K562 (cell line): ENCODE measurements around the gene DNAH17. TPM values are rescaled to one million over a fixed set of nuclear protein-coding genes. Genes with fewer than 3 reads are reported as not detected.

ENCODE experiments used
- ATAC-seq: fragments of 200-7000 bp; cut with Tn5 transposase; 3 replicates; pipeline ENCODE4 v1.9.1; 2020; ENCODE audit warnings: moderate library complexity
- BruUV-seq: library from RNA; stranded (reverse); fragments of 400-500 nt; replicated peaks from 2 replicates; lab custom pipeline; 2021; lab: Mats Ljungman, UMichigan
- CTCF ChIA-PET: fragments of 300-600 bp; formaldehyde crosslinking; extraction: SDS; loops from one replicate; lab custom pipeline; 2021; ENCODE audit warnings: low intra/inter-chr PET ratio; lab: Yijun Ruan, JAX
- POLR2A ChIA-PET: fragments of 300-600, 350-650 bp; sonication (Branson Sonifier 250); formaldehyde crosslinking; extraction: SDS; loops from one replicate; lab custom pipeline; 2021; ENCODE audit warnings: antibody characterized with exemption, inconsistent platforms; lab: Yijun Ruan, JAX
- DNase-seq, 4 experiments: peaks; one replicate each; pipeline versions ENCODE4 v3.0.0 to v3.0.0-alpha.2; 2011 to 2018; ENCODE audit warnings: low spot score in 3 of 4, mixed read lengths in 3 of 4; ENCODE audit errors: extremely low read depth in 1 of 4
- FAIRE-seq: peaks from 2 replicates; lab custom pipeline; 2011; peaks lifted over from hg19 to GRCh38; lab: Jason Lieb, UNC
- H2AFZ ChIP-seq: 2 replicates; pipeline ENCODE4 v1.6.0; 2011; ENCODE audit warnings: low read depth, low read length, control low read depth, inconsistent platforms
- H3K27ac ChIP-seq: fragments of 200-600 bp; 3 replicates; pipeline ENCODE4 v1.8.0; 2011; ENCODE audit warnings: low read depth, mild to moderate bottlenecking, control low read depth, inconsistent platforms, low read length, moderate library complexity, mixed read lengths; ENCODE audit errors: extremely low read depth
- H3K27me3 ChIP-seq, 2 experiments: fragments of 300-600 bp in 1 of 2; 2 replicates in 1 of 2; 3 replicates in 1 of 2; pipeline versions ENCODE4 v1.6.0 to v1.8.0; 2011; ENCODE audit warnings: inconsistent platforms in 2 of 2, low read length in 2 of 2, mild to moderate bottlenecking in 1 of 2, mixed read lengths in 1 of 2, moderate library complexity in 1 of 2; ENCODE audit not compliant: control insufficient read depth in 2 of 2, insufficient read depth in 2 of 2
- H3K36me3 ChIP-seq: fragments of 300-600 bp; 3 replicates; pipeline ENCODE4 v1.8.0; 2011; ENCODE audit warnings: mild to moderate bottlenecking, low read length, inconsistent platforms; ENCODE audit not compliant: control insufficient read depth, insufficient read depth
- H3K4me1 ChIP-seq, 2 experiments: fragments of 200-600 bp in 1 of 2; replicated peaks in 1 of 2; 2 replicates in 1 of 2; 3 replicates in 1 of 2; pipeline versions ENCODE4 v1.5.1 to v1.8.0; 2011; ENCODE audit warnings: inconsistent platforms in 2 of 2, low read length in 2 of 2, mild to moderate bottlenecking in 1 of 2, mixed read lengths in 1 of 2, moderate library complexity in 1 of 2; ENCODE audit not compliant: control insufficient read depth in 2 of 2, insufficient read depth in 2 of 2
- H3K4me2 ChIP-seq: 2 replicates; pipeline ENCODE4 v1.6.1; 2011; ENCODE audit warnings: low read length, control low read depth, inconsistent platforms, mixed read lengths; ENCODE audit not compliant: insufficient read depth
- H3K4me3 ChIP-seq: fragments of 200-600 bp; sonication (generic), shearing (Covaris generic); 2 replicates; pipeline ENCODE4 v1.5.1; 2016; ENCODE audit warnings: control low read depth, inconsistent platforms
- H3K79me2 ChIP-seq: fragments of 200-600 bp; 3 replicates; pipeline ENCODE4 v1.8.0; 2011; ENCODE audit warnings: low read length, inconsistent platforms; ENCODE audit not compliant: control insufficient read depth, insufficient read depth
- H3K9ac ChIP-seq, 2 experiments: 2 replicates each; pipeline versions ENCODE4 v1.6.0 to v1.6.1; 2011; ENCODE audit warnings: low read depth in 2 of 2, low read length in 2 of 2, control low read depth in 1 of 2, inconsistent platforms in 1 of 2, mild to moderate bottlenecking in 1 of 2, mixed read lengths in 1 of 2; ENCODE audit not compliant: insufficient read depth in 1 of 2
- H3K9me1 ChIP-seq: one replicate; pipeline ENCODE4 v1.6.0; 2011; ENCODE audit warnings: inconsistent platforms, mild to moderate bottlenecking, low read length, moderate library complexity; ENCODE audit not compliant: control insufficient read depth, insufficient read depth
- H3K9me3 ChIP-seq: replicated peaks from 2 replicates; pipeline ENCODE4 v1.5.1; 2011; ENCODE audit warnings: low read depth, low read length, inconsistent platforms; ENCODE audit not compliant: control insufficient read depth, insufficient read depth
- H4K20me1 ChIP-seq: replicated peaks from 2 replicates; pipeline ENCODE4 v1.6.1; 2011; ENCODE audit warnings: low read length, inconsistent platforms, mixed read lengths; ENCODE audit not compliant: control insufficient read depth, insufficient read depth
- ZNF609 ChIP-seq: sonication (generic); formaldehyde crosslinking; IDR thresholded peaks from 2 replicates; pipeline ENCODE4 v1.8.1; 2023; ENCODE audit warnings: missing genetic modification reagents, mild to moderate bottlenecking, borderline replicate concordance
- WGBS: fragments of 100-300 bp; shearing (Covaris generic); methylation state at CpG from one replicate; pipeline ENCODE4 v1.1.6; 2016; ENCODE audit warnings: low coverage, mixed read lengths; ENCODE audit not compliant: insufficient coverage; ENCODE audit errors: missing lambda C conversion rate; 5-methylcytosine and 5-hydroxymethylcytosine counted together
- in situ Hi-C: fragments of 300-500 bp; cut with MboI; formaldehyde crosslinking; loops from 4 replicates; pipeline ENCODE4 v1.15.0; 2018; ENCODE audit warnings: inconsistent platforms, mixed read lengths
- intact Hi-C: fragments of 100-400 bp; cut with micrococcal nuclease; formaldehyde crosslinking; loops from 2 replicates; pipeline ENCODE4 v1.14.2; 2022
- polyA plus RNA-seq, 8 experiments: library from polyadenylated mRNA; depleted of rRNA in 4 of 8; stranded (reverse) in 5 of 8; unstranded in 3 of 8; fragments of >200 nt; fragmentation: Nextera tagmentation in 2 of 8; fragmentation: Illumina TruSeq in 1 of 8; extraction: Ambion mirVana in 2 of 8; extraction: Trizol in 1 of 8; gene quantifications; 2 replicates each; pipeline versions ENCODE4 v1.2.1 to v1.2.3, GENCODE V29; 2011 to 2014; ENCODE audit warnings: inconsistent platforms in 1 of 8, missing spikeins in 1 of 8
- total RNA-seq, 7 experiments: library from RNA; depleted of rRNA in 6 of 7; stranded (reverse); fragments of >200 nt in 6 of 7; fragmentation: Illumina TruSeq in 2 of 7; extraction: Trizol in 2 of 7; gene quantifications; 2 replicates each; pipeline versions ENCODE4 v1.2.1 to v1.2.3, GENCODE V29; 2011 to 2021; ENCODE audit warnings: low replicate concordance in 1 of 7
- TF ChIP-seq, protein P1 (sequence below): sonication (generic); formaldehyde crosslinking; IDR thresholded peaks from 2 replicates; pipeline ENCODE4 v1.9.0; 2022; ENCODE audit warnings: mild to moderate bottlenecking, missing genetic modification reagents

Gene DNAH17
- total and polyA plus RNA-seq, 9 of the 15 experiments (the other 6 are each of a cell fraction or from before 2014, with no cell fraction given) = under 0.01 to 0.06 (median 0.03) TPM; not detected in 5

DNA sequence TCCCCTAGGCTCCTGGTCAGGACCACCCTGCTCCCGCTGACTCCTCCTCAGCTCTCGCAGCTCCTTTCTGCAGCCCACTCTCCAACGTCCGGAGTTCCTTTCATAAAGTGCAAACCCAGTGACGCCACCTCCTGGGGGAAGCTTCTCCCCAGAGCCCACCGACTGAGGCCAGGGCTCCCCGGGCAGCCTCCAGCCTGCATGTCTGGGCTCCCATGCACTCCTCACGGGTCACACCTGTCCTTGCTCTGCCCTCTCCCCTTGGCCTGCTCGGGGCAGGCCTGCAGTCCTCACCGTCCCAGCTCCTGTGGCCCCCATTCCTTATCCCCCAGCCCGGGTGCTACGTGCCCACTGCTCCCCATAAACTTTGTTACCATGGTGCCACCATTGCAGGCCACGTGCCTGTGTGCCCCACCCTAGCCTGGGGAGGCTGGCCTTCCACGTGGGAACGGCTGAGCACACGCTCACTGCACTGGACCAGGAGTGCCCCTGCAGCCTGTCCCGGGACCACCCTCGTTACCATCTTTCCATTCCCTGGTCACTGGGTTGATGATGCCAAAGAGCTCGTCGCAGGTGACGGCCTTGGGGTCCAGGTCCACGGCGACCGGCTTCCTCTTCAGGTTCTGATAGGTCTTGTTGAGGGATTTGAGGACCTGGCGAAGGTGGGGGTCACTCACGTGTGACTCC is 84.9 kb downstream of the DNAH17 start:
- Histone ChIP-seq H3K27me3 (peaks cover 57 to 82% of the 10 kb centered on the region in 2 experiments), H3K79me2 (no peaks in the 10 kb centered on the region), H3K36me3 (no peaks in the 10 kb centered on the region), H3K4me1 (peaks cover 0 to 13% of the 10 kb centered on the region in 2 experiments; a peak in 2 of 5 replicates), H3K9ac (no peak overlapping the region; a peak in 1 of 4 replicates), H3K9me1 (no peaks in the 10 kb centered on the region), H2AFZ (no peak overlapping the region), H3K9me3 (no peaks in the 10 kb centered on the region), H3K4me3 (no peak overlapping the region), H4K20me1 (peaks cover 12% of the 10 kb centered on the region), H3K27ac (no peak overlapping the region), H3K4me2 (no peak overlapping the region)
- no peak for FAIRE-seq
- 3% methylated on average over 21 of the region's 26 CpGs for WGBS
- ATAC-seq = no peak
- CTCF ChIA-PET = interaction anchor here (0.6 kb wide), 1 partner anchor 295 kb away, joined by 3 read pairs; no protein-coding TSS in a partner anchor
- intact Hi-C loops (no loop called here), in situ Hi-C loops (no loop called here)
- TF ChIP-seq, protein P1, sequence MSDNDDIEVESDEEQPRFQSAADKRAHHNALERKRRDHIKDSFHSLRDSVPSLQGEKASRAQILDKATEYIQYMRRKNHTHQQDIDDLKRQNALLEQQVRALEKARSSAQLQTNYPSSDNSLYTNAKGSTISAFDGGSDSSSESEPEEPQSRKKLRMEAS = peak; percentile 25; the same call in 1 of the 2 replicates
- no peak for TF ChIP-seq ZNF609 (CRISPR knock-in tag)
- no TSS peak for BruUV-seq
- POLR2A ChIA-PET = no interaction called here
- DNase-seq = no peak
